HG03196 (cell line): ENCODE data around the gene KRTAP10-8.
"Not testable (repeated sequence)": the region's sequence is repeated elsewhere in the genome, so short reads cannot be mapped to it uniquely, and the experiment has no call there.

Experiments used
- ATAC-seq: cut with Tn5 transposase; IDR thresholded peaks from one replicate; pipeline ENCODE4 v1.9.1; 2021; ENCODE audit not compliant: unreplicated experiment

Gene KRTAP10-8

DNA sequence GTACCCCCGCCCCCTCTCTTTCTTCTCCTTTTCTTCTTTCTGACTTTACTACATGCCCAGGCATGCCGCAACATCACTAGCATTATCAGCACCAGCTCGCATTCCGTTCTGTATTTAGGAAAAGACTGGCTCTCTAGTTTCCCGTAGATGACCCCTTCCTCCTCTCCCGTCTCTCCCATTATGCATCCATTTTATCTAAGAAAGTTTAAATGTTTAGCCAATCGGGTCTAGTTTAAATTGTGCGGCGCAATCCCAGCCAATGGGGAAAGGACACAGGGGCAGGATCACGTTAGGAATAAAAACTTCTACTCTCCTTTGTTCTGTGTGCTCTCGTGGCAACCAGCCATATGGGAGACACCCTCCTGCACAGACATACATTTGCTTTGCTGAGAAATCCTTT, 13.8 kb upstream of the KRTAP10-8 start:
- no peak for ATAC-seq

DNA sequence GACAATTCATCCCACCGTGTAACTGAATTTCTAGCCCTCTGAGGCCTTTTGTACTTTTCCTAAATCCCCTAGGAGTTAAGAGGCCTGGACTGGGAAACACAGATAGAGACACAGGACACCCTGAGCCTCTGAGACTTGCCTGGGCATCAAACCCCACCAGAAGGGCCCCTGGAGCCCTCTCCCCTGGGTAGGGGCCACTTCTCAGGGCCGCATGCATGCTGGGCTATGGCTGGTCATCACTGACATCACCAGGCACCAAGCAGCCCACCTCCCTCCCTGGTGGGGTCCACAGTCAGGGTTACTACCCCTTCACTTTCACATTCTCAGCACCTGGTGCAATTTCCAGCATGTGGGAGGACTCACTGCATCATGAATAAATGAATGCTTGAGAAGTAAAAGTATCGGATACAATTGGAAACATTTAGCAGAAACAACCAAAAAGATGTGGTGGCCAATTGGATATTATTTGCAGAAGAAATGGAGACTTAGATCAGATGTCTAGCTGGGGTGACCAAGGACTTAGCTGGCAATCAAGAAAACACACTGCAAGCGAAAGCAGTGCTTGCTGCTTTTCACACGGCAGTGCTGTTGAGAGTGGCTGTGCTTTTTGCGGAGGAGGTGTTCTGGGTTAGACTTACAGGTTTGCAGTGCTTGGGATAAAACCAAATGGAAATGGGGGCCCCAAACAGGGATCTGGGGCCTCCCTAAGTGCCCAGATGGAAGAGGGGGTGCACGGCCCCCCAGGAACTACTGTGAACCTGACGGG, 12.4 kb upstream of the KRTAP10-8 start:
- no peak for ATAC-seq

DNA sequence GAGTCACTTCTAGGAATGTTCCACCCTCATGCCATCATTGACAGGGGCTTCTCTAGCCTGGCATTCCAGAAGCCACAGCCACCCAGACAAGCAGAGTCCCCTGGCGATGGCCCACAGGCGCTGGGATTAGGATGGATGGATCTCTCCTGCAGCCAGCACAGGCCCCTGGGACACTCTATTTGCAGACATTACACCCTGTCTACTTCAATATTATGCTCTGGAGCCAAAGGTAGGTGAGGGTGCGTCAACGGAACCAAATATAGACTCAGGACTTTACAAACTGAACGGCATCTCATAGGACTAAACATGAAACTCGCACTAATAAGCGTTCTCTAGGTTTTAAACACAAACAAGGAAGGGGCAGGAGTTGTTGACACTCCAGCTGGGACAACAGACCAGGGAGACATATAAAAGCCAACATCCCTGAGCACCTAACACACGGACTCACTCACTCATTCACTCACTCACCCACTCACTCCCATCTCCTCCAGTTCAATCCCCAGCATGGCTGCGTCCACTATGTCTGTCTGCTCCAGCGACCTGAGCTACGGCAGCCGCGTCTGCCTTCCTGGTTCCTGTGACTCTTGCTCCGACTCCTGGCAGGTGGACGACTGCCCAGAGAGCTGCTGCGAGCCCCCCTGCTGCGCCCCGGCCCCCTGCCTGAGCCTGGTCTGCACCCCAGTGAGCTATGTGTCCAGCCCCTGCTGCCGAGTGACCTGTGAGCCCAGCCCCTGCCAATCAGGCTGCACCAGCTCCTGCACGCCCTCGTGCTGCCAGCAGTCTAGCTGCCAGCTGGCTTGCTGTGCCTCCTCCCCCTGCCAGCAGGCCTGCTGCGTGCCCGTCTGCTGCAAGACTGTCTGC, 11.5 kb upstream of the KRTAP10-8 start, which contains the start of gene KRTAP10-7:
Gene KRTAP10-7 (plus strand): TSS at position 480 of the 861 bp plus-strand sequence. CDS start 25 bp downstream, at position 505.
- not testable (repeated sequence) for ATAC-seq

DNA sequence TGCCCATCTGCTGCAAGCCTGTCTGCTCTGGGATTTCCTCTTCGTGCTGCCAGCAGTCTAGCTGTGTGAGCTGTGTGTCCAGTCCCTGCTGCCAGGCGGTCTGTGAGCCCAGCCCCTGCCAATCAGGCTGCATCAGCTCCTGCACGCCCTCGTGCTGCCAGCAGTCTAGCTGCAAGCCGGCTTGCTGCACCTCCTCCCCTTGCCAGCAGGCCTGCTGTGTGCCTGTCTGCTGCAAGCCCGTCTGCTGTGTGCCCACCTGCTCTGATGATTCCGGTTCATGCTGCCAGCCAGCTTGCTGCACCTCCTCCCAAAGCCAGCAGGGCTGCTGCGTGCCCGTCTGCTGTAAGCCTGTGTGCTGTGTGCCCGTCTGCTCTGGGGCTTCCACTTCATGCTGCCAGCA, 10.8 kb upstream of the KRTAP10-8 start:
- ATAC-seq, result not testable (repeated sequence)

DNA sequence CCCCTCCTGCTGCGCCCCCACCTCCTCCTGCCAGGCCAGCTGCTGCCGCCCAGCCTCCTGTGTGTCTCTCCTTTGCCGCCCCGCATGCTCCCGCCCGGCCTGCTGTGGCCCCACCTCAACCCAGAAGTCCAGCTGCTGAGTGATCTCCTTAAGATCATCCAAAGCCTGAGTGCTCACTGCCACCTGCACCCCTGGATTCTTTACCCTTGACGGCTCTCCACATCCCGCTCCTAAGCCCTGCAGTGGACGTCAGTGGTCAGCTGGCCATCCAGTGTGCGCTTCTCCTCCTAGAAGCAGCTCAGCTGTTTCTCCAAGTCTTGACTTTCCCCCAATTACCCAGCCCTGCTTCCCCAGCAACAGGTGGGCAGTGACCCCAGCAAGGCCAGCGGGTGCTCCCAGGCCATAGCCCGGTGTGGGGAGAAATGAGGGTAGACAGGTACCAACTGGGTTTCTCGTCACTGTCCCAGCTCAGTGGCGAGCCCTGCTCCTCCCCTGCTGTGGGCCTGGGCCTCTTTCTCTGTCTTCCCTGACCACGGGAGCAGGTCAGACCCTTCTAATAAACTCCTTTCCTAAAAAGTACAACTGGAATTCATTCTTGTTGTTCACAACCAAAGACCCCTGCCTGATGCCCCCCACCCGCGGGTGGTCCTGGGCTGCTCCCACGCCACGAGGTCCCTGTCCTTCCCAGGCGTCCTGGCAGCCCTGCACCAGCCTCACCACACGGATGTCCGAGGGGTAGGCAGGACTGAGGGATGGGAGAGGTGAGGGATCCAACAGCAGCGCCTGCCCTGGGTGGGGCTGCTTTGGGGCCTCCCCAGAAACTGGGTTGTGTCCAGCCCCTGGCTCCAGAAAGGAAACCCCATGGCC, 10.1 kb upstream of the KRTAP10-8 start:
- no peak for ATAC-seq

DNA sequence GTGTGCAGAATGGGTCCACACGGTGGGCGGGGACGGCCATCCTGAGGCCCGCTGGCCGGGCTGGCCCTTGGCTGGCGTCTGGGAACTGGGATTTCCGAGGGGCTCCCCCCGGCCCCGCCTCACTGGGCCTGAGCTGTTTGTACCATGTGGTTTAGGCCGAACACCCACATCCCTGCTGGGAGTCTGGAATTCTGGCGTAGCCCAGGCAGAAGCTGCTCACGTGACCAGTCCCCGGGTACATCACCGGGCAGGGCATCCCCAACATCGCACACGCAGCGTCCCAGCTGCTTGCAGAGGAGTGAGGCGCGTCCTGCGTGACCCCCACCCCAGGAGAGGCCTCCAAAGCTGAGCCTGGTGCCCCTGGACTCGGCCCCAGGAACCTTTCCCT, 9.4 kb upstream of the KRTAP10-8 start:
- ATAC-seq, result no peak

DNA sequence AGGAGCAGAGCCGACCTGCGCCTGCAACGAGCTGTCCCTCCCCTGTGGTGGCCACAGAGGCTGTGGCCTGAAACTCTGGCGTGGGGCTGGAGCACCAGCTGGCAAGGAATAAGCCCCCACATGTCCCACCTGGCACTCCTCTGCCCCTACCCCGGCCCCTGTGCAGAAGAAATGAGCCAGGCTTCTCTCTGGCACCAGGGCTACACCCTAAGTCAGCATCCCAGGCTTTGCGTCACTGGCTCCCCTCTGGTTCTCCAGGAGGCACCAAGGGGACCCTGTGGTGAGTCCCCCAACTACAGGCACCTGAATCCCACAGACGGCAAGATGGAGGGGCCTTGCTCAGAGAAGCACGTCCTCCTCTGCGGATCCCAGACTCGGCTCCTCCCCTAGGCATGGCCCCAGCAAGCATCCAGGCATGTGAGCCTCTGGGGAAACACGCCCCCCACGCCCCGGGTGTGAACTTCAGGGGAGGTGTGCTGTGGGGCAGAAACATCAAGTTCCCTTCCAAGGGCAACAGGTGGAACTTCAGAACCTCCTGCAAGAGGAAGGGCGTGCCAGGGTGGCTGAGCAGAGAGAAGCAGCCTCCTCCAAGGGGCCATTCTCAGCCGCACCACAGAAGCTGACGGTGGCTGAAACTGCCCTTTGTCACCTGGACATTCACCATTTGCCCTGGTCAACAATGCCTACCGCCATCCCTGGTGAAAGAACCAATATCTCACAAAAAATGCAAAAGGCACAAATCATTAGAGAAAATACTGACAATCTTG, 8.6 kb upstream of the KRTAP10-8 start:
- ATAC-seq, result no peak

DNA sequence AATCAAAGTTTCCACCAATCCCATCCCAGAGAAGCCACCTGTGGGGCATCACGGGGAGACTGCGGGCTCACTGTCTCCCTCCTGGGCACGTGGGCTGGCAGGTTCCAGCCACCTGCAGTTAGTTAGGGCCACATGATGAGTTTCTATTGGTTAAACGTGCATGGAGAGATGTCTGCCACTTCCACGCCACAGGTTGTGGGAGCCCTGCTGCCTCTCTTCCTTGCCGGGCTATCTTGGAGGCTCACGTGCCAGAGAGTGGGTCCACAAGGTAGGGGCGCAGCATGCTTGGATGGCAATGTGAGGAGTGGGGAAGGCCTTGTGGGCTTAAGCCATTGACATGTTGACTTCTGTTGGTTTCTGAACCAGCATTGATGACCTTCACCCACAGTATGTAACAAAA, 8.0 kb upstream of the KRTAP10-8 start:
- ATAC-seq, result no peak

DNA sequence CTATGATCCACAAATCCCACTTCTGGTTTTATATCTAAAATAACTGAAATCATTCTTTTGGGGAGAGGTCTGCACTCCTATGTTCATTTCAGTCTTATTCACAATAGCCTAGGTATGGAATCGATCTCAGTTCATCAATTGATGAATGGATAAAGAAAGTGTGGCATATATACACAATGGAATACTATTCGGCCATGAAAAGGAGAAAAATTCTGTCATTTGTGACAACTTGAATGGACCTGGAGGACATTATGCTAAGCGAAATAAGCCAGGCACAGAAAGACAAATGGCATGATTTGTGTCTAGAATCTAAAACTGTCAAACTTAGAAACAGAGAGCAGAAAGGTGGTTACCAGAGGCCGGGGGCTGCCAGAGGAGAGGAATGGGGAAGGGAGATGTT, 5.4 kb upstream of the KRTAP10-8 start:
- ATAC-seq, result no peak

DNA sequence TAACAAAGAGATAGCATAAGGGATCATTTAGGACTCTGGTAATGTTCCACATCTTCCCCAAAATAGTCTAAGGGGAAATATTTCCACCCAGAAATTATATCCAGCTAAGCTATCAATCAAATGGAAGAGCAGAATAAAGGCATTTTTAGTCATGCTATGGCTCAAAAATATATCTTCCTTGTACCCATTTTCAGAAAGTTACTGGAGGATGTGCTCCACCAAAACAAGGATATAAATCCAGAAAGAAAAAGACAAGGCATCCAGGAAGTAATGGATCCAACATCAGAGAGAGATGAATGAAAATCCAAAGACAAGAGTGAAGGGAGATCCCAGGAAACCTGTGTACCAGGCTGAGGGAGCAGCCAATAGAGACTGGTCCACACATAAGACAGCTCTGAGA, 2.7 kb upstream of the KRTAP10-8 start:
- no peak for ATAC-seq

DNA sequence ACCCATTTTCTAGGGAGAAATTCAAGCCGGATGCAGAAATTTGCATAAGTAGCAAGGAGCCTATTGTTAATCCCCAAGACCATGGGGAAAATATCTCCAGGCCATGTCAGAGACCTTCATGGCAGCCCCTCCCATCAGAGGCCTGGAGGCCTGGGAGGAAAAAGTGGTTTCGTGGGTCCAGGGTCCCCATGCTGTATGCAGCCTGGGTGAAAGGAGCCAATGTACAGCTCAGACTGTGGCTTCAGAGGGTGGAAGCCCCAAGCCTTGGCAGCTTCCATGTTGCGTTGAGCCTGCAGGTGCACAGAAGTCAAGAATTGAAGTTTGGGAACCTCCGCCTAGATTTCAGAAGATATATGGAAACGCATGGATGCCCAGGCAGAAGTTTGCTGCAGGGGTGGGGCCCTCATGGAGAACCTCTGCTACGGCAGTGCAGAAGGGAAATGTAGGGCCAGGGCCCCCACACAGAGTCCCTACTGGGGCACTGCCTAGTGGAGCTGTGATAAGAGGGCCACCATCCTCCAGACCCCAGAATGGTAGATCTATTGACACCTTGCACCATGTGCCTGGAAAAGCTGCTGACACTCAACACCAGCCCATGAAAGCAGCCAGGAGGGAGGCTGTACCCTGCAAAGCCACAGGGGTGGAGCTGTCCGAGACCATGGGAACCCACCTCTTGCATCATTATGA, 1.6 kb upstream of the KRTAP10-8 start:
- ATAC-seq, result not testable (repeated sequence)

DNA sequence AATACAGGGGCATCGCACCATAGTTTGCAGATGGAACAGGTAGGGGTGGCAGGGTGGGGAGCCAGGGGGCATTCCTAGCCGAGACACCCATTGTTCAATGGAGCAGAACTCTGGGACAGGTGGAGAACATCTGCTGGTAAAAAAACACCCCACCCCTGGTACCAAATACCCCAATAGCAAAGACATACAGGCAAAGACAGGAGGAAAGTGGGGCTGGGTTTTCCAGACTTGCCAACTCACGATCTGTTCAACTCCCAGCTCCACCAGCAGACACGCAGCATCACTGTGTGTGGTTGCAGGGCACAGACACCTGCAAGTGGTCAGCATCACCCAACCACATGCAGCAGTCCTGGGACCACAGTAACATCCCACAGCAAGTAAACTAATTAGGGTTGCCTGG, 328 bp upstream of the KRTAP10-8 start:
- no peak for ATAC-seq

DNA sequence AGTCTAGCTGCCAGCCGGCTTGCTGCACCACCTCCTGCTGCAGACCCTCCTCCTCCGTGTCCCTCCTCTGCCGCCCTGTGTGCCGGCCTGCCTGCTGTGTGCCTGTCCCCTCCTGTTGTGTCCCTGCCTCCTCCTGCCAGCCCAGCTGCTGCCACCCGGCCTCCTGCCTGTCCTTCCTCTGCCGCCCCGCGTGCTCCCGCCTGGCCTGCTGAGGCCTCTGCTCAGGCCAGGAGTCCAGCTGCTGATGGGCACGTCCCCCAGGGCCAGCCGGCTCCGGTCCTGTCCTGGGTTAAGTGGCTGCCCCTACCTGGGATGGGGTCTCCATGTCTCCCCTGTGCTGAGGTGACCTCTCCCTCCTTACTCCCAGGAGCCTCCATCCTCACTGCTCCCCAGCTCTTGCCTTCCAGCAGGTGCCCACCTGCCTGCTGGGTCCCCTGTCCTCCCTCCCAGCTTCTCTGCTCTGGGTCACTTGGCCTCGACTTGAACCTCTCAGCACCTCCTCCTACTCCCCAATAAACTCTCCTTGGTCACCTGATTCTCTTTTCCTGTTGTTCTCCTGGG, 870 bp downstream of the KRTAP10-8 start:
- ATAC-seq, result no peak

DNA sequence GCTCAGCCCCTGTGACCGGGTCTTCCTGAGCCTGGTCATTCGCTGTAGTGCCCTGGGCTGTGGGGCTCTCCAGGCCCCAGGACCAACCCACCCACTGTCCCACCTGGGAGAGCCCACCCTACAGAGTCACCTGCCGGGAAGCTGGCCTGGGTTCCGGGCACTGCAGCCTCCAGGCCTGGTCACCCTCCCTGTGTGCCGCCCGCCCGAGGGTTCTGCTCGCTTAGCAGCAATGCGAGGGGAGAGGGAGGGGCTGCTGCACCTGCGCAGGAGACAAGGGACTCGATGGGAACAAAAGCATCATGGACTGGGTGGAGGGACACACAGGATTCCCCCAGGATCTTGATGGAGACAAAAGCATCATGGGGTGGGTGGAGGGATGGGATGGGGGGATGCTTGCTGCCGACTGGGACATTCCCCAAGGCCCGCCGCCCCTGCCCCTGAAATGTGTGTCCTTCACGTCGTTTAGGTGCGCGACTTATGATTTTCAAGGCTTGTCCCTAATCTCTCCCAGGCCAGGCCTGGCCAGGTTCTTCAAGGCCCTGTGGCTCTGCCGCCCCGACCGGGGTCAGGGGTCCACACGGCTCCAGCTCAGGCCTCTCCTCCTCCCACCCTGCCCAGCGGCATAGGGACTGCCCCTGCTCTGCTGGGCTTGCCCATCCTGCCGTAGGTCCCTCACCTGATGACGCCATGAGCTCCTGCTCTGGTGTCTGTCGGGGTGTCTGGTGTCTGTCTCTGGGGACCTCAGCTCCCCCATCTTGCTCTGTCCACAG, 1.7 kb downstream of the KRTAP10-8 start:
- no peak for ATAC-seq

DNA sequence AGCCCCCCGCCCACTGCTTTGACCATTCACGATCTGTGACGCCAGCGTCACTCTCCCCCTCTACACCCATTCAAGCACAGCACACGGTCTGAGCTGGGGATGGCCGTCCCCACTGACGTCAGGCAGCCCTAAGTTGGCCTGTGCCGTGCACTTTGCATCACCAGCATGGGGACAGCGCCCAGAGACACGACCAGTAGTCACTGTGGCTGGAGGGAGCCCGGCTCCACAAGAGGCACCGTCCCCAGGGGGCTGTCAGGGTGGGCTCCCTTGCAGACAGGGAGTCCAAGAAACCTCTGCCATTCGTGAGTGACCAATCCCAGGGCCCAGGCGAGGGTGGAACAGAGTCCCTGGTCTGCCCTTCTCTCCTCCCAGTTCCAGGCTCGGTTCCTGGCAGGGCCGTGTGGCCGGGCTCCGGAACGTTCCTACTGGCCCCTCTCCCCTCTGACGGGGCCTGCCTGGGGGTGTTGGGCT, 2.3 kb downstream of the KRTAP10-8 start:
- no peak for ATAC-seq

DNA sequence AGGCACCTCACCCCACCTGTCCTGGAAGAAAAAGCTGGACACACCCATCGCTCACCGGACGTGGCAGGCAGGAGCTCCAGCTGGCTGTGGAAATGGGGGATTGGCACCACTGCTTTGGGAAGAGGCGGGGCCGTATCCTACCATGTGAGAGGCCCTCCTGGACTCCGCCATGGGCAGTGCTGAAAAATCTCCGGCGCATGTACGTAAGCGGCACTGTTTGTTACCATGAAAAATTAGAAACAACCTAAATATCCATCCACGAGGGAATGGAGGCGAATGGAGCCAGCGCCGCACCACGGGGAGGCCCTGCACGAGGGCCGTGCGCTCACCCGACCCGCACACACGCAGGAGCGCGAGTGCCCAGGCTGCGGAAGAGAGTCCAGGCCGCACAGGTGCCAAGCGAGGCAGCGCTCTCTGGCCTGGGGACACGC, 3.1 kb downstream of the KRTAP10-8 start:
- ATAC-seq, result no peak

DNA sequence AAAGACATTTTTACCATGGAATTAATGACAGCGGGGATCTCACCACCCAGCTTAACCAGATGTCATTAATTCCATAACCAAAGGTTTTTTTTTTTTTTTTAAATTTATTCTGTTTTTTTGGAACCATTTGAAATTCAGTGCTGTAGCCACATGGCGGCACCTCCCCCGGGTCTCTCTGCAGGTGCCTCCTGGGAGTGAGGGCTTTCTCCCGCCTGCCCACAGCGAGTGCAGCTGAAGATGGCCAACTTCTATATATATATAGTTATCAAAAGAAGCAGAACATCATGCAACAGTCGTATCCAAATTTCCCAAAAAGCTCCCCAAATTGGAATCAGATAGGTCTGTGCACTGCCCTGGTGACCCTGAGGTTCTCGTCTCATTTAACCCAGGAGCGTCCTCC, 3.6 kb downstream of the KRTAP10-8 start:
- ATAC-seq, result no peak

DNA sequence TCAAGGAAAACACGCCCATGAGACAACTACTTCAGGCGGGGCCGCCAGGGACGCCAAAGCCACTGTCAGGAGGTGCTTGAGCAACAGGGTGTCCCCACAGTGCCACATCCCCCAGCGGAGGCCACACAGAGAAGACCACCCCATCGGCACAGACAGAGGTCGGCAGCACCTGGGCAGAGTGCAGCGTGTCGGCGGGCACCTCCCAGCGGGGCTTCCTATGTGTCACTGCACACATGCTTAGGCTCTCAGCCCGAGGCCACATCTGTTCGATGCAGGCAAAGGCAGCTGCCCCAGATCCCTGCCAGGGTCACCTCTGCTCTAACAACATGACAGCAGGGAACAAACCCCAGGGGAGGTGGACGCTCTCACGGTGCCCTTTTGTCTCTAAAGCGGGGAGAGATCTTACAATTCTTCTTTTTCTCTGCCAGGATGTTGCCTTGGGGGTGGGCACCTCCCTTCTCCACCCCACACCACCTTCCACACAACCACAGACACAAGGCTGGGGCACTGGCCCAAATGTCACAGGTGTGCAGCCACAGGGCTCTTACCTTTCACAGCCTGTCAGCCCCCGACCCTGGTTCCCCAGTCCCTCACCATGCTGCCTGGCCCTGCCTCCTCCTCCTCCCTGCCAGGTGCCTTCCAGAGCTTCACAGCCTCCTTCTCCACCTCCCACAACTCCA, 4.2 kb downstream of the KRTAP10-8 start:
- ATAC-seq, result no peak
